Neural cell (in vitro differentiated cells): ENCODE results near the gene EYA2.

Experiments
- CTCF ChIP-seq: fragments of 450-650 bp; IDR thresholded peaks from 2 replicates; pipeline ENCODE4 v1.5.1; 2014; ENCODE audit warnings: antibody characterized with exemption, mild to moderate bottlenecking, moderate library complexity; ENCODE audit not compliant: poor library complexity, severe bottlenecking
- POLR2AphosphoS5 ChIP-seq: IDR thresholded peaks from 2 replicates; pipeline ENCODE4 v1.6.1; 2012
- TAF1 ChIP-seq: IDR thresholded peaks from 2 replicates; pipeline ENCODE4 v1.6.1; 2012; ENCODE audit warnings: low read depth

DNA sequence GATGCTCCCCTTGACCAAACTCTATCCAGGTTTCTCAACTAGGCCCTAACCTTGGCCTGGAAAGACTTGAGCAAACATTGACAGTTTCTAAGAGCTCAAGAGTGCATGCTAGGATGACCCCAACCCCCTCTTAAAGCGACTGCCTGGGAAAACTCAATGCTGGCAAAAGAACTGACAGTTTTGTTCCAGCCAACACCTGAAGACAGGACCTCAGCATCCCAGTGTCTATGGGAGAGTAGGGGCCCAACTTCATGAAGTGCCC lies 341.9 kb downstream of the EYA2 start:
- TF ChIP-seq POLR2AphosphoS5 (no peak), CTCF (no peak), TAF1 (no peak)
